Activated CD4-positive, alpha-beta T cell treated with anti-CD3 and anti-CD28 coated beads, Interleukin-2, amount 10 ng/mL, durations not matched to agents 24 days and 14 days (primary cell): Measurements from ENCODE around the gene MCCC1. TPM values are rescaled to one million over a fixed set of nuclear protein-coding genes. Genes with fewer than 3 reads are reported as not detected.
A peak's percentile ranks its signal among the peaks of the same experiment; 100 is the strongest.

Experiments
- DNase-seq: peaks from one replicate; pipeline ENCODE4 v3.0.0; 2022
- H3K27ac Mint-ChIP-seq: one replicate; pipeline ENCODE4 v1.8.0; 2022; ENCODE audit warnings: mild to moderate bottlenecking, mixed read lengths
- H3K27me3 Mint-ChIP-seq: one replicate; pipeline ENCODE4 v1.8.0; 2022; ENCODE audit warnings: mixed read lengths
- H3K36me3 Mint-ChIP-seq: one replicate; pipeline ENCODE4 v1.8.0; 2022; ENCODE audit warnings: low read depth, mild to moderate bottlenecking, mixed read lengths
- H3K4me1 Mint-ChIP-seq: one replicate; pipeline ENCODE4 v1.8.0; 2021; ENCODE audit warnings: mixed read lengths
- H3K4me3 Mint-ChIP-seq: one replicate; pipeline ENCODE4 v1.8.0; 2022; ENCODE audit warnings: mild to moderate bottlenecking, moderate library complexity, mixed read lengths
- H3K9me3 Mint-ChIP-seq: one replicate; pipeline ENCODE4 v1.8.0; 2021; ENCODE audit warnings: mixed read lengths
- intact Hi-C: fragments of 100-400 bp; cut with micrococcal nuclease; formaldehyde crosslinking; loops from one replicate; pipeline ENCODE4 v1.15.1; 2023
- total RNA-seq: library from RNA; stranded (reverse); gene quantifications from 2 replicates; pipeline ENCODE4 v1.2.3, GENCODE V29; 2022

Gene MCCC1
- total RNA-seq = 25.4 and 27.5 TPM in 2 replicates

DNA sequence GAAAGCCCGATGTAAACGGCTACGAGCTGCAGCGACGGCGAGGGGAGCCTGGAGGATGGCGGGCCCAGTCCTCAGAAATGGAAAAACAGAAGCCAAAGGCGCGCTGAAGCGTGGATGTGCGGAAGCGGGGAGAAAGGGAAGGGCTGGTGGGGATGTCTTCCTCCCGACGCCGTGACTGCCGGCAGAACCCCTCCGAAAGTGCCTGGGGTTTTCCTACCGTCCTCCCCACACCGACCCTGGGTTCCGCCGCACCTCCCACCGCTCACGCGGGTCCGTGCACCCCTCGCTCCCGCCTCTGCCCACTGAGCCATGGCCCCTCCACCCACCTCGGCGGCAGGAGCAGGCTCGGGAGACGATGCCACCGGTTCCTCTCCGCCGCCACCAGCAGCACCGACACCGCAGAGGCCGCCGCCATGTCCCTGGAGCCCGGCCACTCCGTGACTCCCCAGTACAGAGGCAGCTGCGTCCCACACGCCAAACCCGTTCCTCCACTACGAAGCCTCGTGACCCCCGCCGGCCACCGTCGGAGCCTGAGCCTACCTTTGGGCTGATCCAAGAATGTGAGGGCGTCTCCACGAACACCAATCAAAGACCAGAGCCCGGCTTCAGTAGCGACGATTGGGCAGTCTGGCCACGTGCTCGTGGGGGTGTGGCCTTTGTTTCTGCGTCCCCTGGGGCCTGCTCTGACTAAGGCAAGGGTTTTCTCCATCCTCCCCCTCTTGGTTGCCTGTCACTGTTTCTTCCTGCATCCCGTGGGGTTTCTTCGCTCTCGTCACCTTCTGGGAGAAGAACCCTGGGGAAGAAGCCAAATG lies at the start of gene MCCC1:
Gene MCCC1 (minus strand): TSS at position 471 of the 812 bp plus-strand sequence. CDS start 56 bp downstream, at position 415.
- Mint-ChIP-seq H3K27ac (peak within 1 kb of the TSS; percentile 97), H3K9me3 (no peaks in the 10 kb centered on the region), H3K27me3 (no peaks in the 10 kb centered on the region), H3K4me3 (peak within 1 kb of the TSS; percentile 97), H3K4me1 (peaks cover 26% of the 10 kb centered on the region), H3K36me3 (peaks cover 18% of the 10 kb centered on the region)
- peak; percentile 99 for DNase-seq
- intact Hi-C loops = loop anchor here (1.0 to 10.0 kb wide), 4 partner anchors 120 to 384 kb away; no protein-coding TSS in a partner anchor

DNA sequence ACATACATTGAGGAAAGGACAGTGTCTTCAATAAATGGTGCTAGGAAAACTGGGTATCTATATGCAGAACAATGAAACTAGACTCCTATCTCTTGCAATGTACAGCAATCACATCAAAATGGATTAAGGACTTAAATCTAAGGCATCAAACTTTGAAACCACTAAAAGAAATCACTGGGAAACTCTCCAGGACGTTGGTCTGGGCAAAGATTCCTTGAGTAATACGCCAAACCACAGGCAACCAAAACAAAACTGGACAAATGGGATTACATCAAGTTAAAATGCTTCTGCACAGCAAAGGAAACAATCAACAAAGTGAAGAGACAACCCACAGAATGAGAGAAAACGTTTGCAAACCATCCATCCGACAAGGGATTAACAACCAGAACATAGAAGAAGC lies 48.8 kb upstream of the MCCC1 start:
- Mint-ChIP-seq H3K36me3 (peaks cover 8% of the 10 kb centered on the region), H3K4me3 (no peak overlapping the region), H3K27me3 (no peaks in the 10 kb centered on the region), H3K27ac (no peak overlapping the region), H3K9me3 (no peaks in the 10 kb centered on the region), H3K4me1 (peaks cover 3% of the 10 kb centered on the region)
- no peak for DNase-seq
- intact Hi-C loops = no loop called here

DNA sequence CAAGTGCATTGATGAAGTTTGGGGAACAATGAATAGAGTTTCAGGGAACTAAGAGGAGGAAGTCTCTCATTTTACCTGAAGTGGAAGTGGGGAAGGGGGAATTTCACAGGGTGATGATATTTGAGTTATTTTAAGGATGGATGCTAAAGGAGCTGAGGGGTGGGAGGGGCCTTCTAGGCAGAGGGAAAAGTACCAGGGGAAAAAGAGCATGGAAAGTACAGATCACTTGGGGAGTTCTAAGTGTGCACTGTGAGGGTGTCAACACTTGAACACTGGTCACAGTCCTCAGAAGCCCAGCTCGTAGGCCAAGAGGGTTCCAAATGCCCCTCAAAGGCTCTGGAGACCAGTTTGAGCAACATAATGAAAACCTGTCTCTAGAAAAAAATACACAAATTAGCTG lies 45.1 kb upstream of the MCCC1 start:
- Mint-ChIP-seq H3K27me3 (no peaks in the 10 kb centered on the region), H3K36me3 (peaks cover 4% of the 10 kb centered on the region), H3K4me1 (peaks cover 5% of the 10 kb centered on the region), H3K4me3 (no peak overlapping the region), H3K9me3 (no peaks in the 10 kb centered on the region), H3K27ac (no peak overlapping the region)
- intact Hi-C loops = no loop called here
- DNase-seq = no peak

DNA sequence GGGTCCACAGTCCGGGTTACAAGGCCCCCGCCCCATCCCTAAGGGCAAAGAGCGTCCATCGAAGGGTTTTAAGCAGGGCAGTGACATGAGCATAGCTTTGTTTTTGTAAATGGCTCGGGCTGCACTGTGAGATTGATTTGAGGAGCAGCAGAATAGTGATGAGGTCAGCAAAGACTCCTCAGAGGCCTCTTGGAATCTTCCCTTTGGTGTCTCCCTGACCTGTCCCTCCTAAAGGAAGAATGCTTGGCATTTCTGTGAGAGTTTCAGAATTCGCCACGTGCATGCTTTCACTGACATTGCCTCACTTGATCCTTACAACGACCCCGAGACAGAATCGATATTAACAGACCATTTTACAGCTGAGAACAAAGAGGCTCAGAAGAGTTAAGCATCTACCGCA lies 42.9 kb upstream of the MCCC1 start:
- DNase-seq = no peak
- H3K27me3 Mint-ChIP-seq = no peaks in the 10 kb centered on the region
- H3K36me3 Mint-ChIP-seq = peaks cover 9% of the 10 kb centered on the region
- no peak overlapping the region for H3K27ac Mint-ChIP-seq
- no peak overlapping the region for H3K4me3 Mint-ChIP-seq
- no peaks in the 10 kb centered on the region for H3K9me3 Mint-ChIP-seq
- intact Hi-C loops = no loop called here
- H3K4me1 Mint-ChIP-seq = peaks cover 5% of the 10 kb centered on the region

DNA sequence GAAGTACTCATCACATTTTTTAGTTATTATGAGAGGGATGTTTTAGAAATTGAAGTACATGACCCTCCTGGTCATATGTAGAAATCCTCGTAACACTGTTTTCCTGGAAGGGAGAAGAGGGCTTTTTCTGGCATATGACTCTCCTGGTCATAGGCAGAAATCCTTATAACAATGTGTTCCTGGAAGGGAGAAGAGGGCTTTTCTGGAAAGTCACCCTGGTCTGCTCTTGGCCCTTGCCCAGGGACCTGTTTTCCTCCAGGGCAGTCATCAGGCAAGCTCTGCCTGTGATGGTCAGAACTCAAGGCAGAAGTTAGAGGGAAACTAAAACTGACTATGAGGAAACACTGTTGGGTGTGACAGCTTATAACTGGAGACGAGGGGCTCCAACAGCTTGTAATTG lies 35.5 kb upstream of the MCCC1 start:
- Mint-ChIP-seq H3K4me1 (no peaks in the 10 kb centered on the region), H3K27ac (no peak overlapping the region), H3K27me3 (no peaks in the 10 kb centered on the region), H3K4me3 (no peak overlapping the region), H3K36me3 (peaks cover 38% of the 10 kb centered on the region), H3K9me3 (no peaks in the 10 kb centered on the region)
- intact Hi-C loops = no loop called here
- DNase-seq = no peak

DNA sequence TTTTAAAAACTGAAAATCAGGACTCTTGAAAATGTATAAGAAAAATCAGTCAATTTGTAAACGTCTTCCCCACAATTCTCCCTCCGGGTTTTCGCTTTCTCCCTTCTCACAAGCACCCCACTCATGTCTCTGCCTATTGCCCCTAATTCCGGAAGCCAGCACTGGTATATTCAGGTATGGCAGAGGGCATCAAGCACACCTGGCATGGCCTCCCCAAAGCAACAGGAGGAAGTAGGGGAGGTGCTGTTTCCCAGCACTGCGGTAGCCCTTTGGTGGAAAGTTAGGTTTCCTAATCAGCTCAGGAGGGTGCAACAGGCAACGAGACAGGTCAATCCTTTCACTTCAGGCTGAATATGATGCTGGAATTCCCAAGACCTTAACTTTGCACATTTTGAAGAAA lies 33.1 kb upstream of the MCCC1 start:
- no peak for DNase-seq
- H3K36me3 Mint-ChIP-seq = peaks cover 49% of the 10 kb centered on the region
- no peak overlapping the region for H3K4me3 Mint-ChIP-seq
- no peak overlapping the region for H3K27ac Mint-ChIP-seq
- H3K27me3 Mint-ChIP-seq = no peaks in the 10 kb centered on the region
- H3K9me3 Mint-ChIP-seq = no peaks in the 10 kb centered on the region
- intact Hi-C loops = no loop called here
- H3K4me1 Mint-ChIP-seq = no peaks in the 10 kb centered on the region

DNA sequence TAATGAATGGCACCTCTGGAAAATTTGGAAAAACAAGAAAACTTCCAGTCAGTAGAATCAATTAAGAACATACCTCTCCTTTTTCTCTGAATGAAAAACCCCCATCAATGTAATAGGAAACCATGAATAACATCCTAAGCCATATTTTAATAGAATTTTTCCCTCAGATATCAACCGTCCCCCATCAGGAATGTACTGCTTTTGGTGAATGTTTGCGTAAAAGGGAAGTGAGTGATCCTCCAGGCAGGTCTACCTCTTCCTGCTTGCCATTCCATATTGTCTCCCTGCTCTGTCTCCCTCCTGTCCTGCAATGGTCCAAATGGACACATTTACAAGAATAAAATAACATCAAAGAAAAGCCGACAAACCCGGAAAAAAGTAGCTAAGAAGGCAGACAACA lies 32.4 kb upstream of the MCCC1 start:
- Mint-ChIP-seq H3K4me3 (no peak overlapping the region), H3K27me3 (no peaks in the 10 kb centered on the region), H3K9me3 (no peaks in the 10 kb centered on the region), H3K27ac (no peak overlapping the region), H3K4me1 (no peaks in the 10 kb centered on the region), H3K36me3 (peaks cover 49% of the 10 kb centered on the region)
- DNase-seq = no peak
- intact Hi-C loops = no loop called here

DNA sequence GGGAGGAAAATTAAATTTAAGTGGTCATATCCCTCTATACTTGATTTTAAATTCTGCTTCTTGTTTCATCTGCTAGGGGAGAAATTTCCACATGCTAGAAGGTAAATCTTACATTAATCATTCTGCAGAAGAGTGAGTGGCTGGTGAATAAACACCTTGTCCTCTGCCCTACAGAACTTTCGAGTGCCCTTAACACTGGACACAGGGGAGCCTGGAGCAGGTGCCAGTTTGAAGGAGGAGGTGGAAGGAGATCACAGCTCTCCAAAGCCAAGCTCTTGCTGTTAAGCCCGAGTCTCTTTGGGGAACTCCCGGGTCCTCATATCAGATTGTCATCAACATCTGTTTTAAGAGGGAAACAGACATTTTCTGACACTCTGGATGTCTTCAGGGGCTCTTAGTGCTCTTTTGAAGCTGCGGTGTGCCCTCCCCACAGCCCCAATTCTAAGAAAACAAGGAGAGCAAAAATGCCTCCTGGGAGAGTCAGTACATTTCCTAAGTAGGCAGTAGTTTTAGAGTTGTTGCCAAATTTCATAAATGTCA lies 32.0 kb upstream of the MCCC1 start:
- H3K9me3 Mint-ChIP-seq = no peaks in the 10 kb centered on the region
- H3K27me3 Mint-ChIP-seq = no peaks in the 10 kb centered on the region
- H3K27ac Mint-ChIP-seq = no peak overlapping the region
- H3K4me3 Mint-ChIP-seq = no peak overlapping the region
- DNase-seq = no peak
- H3K4me1 Mint-ChIP-seq = no peaks in the 10 kb centered on the region
- intact Hi-C loops = no loop called here
- peaks cover 49% of the 10 kb centered on the region for H3K36me3 Mint-ChIP-seq

DNA sequence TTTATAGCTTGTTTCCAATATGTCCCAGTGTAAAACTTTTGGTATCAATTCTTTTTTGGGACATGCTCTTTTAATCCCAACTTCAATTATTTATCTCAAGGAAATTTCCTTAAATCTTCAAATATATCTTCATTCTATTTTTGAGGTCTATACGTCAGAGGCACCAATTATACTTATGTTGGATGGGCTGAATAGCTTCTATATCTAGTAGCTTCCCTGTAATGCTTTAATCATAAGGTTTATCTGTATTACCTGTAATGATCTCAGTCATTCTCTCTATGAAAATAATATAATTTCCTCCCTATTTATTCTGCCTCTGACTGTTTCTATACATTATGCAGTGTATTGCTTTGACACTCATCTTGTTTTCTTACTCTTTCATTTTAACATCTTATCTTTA lies 29.9 kb upstream of the MCCC1 start:
- Mint-ChIP-seq H3K36me3 (peaks cover 44% of the 10 kb centered on the region), H3K27me3 (no peaks in the 10 kb centered on the region), H3K9me3 (no peaks in the 10 kb centered on the region), H3K4me1 (no peaks in the 10 kb centered on the region), H3K4me3 (no peak overlapping the region), H3K27ac (no peak overlapping the region)
- DNase-seq = no peak
- intact Hi-C loops = no loop called here

DNA sequence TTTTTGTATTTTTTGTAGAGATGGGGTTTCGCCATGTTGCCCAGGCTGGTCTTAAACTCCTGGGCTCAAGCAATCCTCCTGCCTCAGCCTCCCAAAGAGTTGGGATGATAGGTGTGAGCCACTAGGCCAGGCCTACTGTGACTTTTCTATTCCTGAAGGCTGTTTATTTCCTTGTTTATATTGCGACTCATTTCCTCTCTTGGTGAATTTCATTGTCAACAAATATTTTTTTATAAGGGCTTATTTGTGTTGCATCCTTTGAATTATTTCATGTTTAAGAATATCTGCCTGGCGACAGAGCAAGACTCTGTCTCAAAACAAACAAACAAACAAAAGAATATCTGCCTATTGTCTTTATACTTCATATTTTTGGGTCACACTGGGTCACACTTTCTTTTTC lies 29.4 kb upstream of the MCCC1 start:
- Mint-ChIP-seq H3K36me3 (peaks cover 39% of the 10 kb centered on the region), H3K27ac (no peak overlapping the region), H3K27me3 (no peaks in the 10 kb centered on the region), H3K4me3 (no peak overlapping the region), H3K9me3 (no peaks in the 10 kb centered on the region), H3K4me1 (peaks cover 4% of the 10 kb centered on the region)
- intact Hi-C loops = no loop called here
- DNase-seq = no peak

DNA sequence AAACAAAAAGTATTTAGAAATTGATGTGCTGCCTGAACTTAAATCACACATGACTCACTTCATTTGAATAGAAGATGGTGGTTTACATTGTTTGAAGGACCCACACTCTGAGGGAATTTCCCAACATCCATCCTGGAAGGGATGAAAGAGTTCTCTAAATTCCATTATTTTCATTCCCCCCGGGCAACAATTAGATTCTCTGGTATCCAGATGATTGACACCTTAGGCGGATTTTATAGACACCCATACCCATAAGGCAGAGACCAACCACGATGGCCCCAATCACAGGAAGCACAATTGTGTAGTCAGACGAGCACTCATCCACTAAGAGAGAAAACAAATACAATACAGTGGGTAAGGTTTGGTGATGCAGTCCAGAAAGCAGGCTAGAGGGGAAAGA lies 24.6 kb upstream of the MCCC1 start:
- H3K9me3 Mint-ChIP-seq = no peaks in the 10 kb centered on the region
- H3K4me3 Mint-ChIP-seq = no peak overlapping the region
- H3K36me3 Mint-ChIP-seq = peaks cover 9% of the 10 kb centered on the region
- peaks cover 7% of the 10 kb centered on the region for H3K4me1 Mint-ChIP-seq
- peak overlapping the region; percentile 52 for H3K27ac Mint-ChIP-seq
- no peak for DNase-seq
- H3K27me3 Mint-ChIP-seq = no peaks in the 10 kb centered on the region
- intact Hi-C loops = loop anchor here (2.0 to 5.0 kb wide), 3 partner anchors 35 to 758 kb away; partner anchors contain the start of genes B3GNT5 and PARL

DNA sequence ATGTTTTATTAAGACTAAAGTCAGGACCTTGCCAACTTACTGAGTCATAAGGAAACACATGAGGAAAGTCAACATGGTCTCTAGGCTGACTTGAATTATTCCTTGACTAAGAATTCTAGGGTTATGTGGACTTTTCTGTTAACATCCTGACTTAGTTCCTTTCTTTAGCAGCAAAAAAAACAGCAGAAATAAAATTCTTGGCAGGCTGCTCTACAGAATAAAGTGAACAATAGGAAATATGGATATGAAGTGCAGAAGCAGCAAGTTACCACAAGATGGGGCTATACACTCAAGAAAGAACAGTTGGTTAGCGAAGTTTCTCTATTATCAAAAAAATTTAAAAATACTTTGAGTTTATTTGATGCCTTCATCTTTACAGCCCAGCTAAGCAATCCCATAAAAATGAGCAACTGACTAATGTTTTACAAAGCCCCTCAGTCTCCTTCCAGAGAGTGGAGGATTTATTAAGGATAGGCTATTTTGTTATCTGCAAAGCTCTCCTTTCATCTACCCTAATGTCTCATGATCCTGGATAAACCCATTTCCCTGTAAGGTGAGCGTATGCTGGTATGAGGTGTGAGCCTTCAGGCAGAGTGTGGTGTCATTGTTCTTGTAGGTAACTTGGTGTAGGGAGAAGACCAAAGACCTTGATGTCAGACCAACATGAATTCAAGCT lies 23.1 kb upstream of the MCCC1 start:
- Mint-ChIP-seq H3K9me3 (no peaks in the 10 kb centered on the region), H3K4me3 (no peak overlapping the region), H3K27ac (no peak overlapping the region), H3K4me1 (peaks cover 7% of the 10 kb centered on the region), H3K27me3 (peaks cover 4% of the 10 kb centered on the region), H3K36me3 (peaks cover 2% of the 10 kb centered on the region)
- intact Hi-C loops = loop anchor here (1.0 to 5.0 kb wide), 6 partner anchors 36 to 760 kb away; partner anchors contain the start of genes B3GNT5 and PARL
- peak; percentile 68 for DNase-seq

DNA sequence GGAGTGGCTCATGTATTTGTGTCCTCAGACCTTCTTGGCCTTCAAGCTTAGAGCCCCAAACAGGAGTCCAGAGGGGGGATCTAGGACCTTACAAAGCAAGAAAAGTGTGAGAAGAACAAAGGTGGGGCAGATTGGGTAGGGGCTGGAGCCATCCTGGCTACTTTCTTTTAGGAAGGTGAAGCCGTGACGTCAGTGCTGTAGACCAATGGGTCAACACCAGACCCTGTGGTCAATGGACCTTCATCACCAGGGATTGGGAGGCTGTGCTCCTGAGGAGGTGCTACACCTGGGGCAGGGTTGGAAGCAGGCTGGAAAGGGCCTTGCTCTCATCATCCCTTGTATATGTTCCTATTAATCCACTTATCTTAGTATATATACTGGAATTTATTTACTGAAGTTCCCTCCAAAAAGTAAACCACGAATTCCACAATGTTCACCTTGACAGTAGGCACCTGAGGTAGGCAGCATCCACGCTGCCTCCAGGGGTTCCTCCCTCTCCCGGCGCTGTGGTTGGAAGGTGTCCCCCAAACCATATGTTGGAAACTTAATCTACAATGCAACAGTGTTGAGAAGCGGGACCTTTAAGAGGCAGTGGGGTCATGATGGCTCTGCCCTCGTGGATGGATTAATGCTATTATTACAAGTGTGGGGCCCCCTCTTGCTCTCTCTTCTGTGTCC lies 21.4 kb upstream of the MCCC1 start:
- Mint-ChIP-seq H3K4me3 (no peak overlapping the region), H3K4me1 (peaks cover 8% of the 10 kb centered on the region), H3K27me3 (peaks cover 8% of the 10 kb centered on the region), H3K9me3 (no peaks in the 10 kb centered on the region), H3K36me3 (peaks cover 2% of the 10 kb centered on the region), H3K27ac (no peak overlapping the region)
- intact Hi-C loops = loop anchor here (5.0 kb wide), 1 partner anchor 762 kb away; the partner anchor contains the start of gene PARL
- no peak for DNase-seq

DNA sequence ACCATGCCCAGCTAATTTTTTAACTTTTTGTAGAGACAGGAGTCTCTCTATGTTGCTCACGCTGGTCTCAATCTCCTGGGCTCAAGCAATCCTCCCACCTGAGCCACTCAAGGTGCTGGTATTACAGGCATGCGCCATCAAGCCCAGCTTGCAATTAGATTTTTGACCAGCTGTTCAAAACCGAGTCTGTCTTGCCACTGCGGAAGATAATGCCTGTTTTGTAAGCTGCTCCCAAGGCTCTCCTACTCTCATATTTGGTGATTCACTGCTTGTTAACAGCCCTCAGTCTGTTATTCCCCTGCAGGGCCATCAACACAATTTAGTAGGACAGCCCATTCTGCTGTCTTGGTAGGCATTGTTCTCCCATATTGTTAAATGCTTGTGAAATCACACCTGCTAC lies 17.8 kb upstream of the MCCC1 start:
- no peak for DNase-seq
- Mint-ChIP-seq H3K27me3 (peaks cover 13% of the 10 kb centered on the region), H3K36me3 (no peaks in the 10 kb centered on the region), H3K9me3 (no peaks in the 10 kb centered on the region), H3K4me3 (peak overlapping the region; percentile 85), H3K4me1 (peaks cover 1% of the 10 kb centered on the region), H3K27ac (no peak overlapping the region)
- intact Hi-C loops = no loop called here
